Mucosa of rectum (tissue), 2 donors: ENCODE data around the gene SETD7.

ENCODE experiments used
- H3K27ac ChIP-seq, 2 donors: one replicate each; pipeline ENCODE4 v1.7.0; 2013; ENCODE audit warnings: inconsistent platforms in 2 of 2, low read depth in 2 of 2, low read length in 2 of 2
- H3K27me3 ChIP-seq, 2 donors: one replicate each; pipeline ENCODE4 v1.7.0; 2013; ENCODE audit warnings: low read length in 2 of 2; ENCODE audit not compliant: control insufficient read depth in 2 of 2, insufficient read depth in 2 of 2
- H3K36me3 ChIP-seq, 2 donors: one replicate each; pipeline ENCODE4 v1.7.0; 2013; ENCODE audit warnings: low read length in 2 of 2; ENCODE audit not compliant: control insufficient read depth in 2 of 2, insufficient read depth in 2 of 2
- H3K4me1 ChIP-seq, 2 donors: one replicate each; pipeline ENCODE4 v1.7.0; 2013; ENCODE audit warnings: low read length in 2 of 2, mild to moderate bottlenecking in 1 of 2; ENCODE audit not compliant: control insufficient read depth in 2 of 2, insufficient read depth in 2 of 2
- H3K4me3 ChIP-seq, 2 donors: one replicate each; pipeline ENCODE4 v1.7.0; 2013; ENCODE audit warnings: low read length in 2 of 2
- H3K9ac ChIP-seq, 2 donors: one replicate each; pipeline ENCODE4 v1.7.0; 2013; ENCODE audit warnings: low read length in 2 of 2, low read depth in 1 of 2, mild to moderate bottlenecking in 1 of 2
- H3K9me3 ChIP-seq, 2 donors: one replicate each; pipeline ENCODE4 v1.7.0; 2013; ENCODE audit warnings: low read length in 2 of 2; ENCODE audit not compliant: control insufficient read depth in 2 of 2
- donor health status: healthy.
- donor health status: Normal muscosa, but diverticular disease.

SETD7 gene

DNA sequence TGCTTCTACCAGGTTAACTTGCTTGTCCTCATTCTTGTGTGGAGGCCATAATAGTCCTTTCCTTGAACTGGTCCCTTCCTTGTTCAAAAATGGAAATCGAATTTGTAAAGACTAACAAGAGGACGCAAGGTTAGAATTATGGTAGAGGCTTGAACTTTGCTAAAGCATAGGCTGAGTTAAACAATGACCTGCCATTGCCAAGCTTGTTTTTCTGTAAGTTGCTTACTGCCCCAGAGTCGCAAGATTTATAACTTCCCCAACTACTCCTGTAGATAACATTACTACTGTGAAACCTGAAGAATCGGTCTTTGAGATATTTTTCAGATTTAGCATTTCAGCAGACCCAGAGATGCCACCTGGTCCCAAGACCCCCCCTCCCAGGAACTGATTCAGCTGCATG is 56.8 kb downstream of the SETD7 start:
- Histone ChIP-seq H3K9me3 (no peaks in the 10 kb centered on the region), H3K9ac (no peak overlapping the region), H3K27ac (no peak overlapping the region), H3K27me3 (no peaks in the 10 kb centered on the region), H3K36me3 (no peaks in the 10 kb centered on the region), H3K4me1 (no peaks in the 10 kb centered on the region), H3K4me3 (no peak overlapping the region)

DNA sequence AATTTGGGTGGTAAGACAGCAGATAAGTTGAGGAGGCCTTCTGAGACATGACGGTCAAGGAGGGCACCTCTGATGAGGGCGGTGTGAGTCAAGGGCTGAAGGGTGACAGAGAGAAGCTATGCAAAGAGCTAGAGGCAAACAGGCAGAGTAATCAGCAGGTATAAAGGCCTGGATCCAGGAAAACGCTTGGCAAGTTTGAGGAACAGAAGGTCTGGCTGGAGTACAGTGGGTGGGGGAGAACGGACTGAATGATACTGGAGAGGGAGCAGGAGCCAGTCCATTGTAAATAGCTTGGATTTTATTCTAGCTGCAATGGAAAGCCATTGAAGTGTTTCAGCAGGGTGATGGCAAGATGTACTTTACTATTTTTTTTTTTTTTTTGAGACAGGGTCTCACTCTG is 62.8 kb downstream of the SETD7 start:
- H3K4me1 ChIP-seq = no peaks in the 10 kb centered on the region
- H3K27me3 ChIP-seq = no peaks in the 10 kb centered on the region
- no peak overlapping the region for H3K27ac ChIP-seq
- H3K4me3 ChIP-seq = no peak overlapping the region
- no peaks in the 10 kb centered on the region for H3K36me3 ChIP-seq
- H3K9me3 ChIP-seq = no peaks in the 10 kb centered on the region
- no peak overlapping the region for H3K9ac ChIP-seq

GRCh38 chr4:139492429-139492828 is 63.6 kb downstream of the SETD7 start:
- Histone ChIP-seq H3K36me3 (no peaks in the 10 kb centered on the region), H3K27ac (no peak overlapping the region), H3K4me3 (no peak overlapping the region), H3K9ac (no peak overlapping the region), H3K9me3 (no peaks in the 10 kb centered on the region), H3K4me1 (no peaks in the 10 kb centered on the region), H3K27me3 (no peaks in the 10 kb centered on the region)

DNA sequence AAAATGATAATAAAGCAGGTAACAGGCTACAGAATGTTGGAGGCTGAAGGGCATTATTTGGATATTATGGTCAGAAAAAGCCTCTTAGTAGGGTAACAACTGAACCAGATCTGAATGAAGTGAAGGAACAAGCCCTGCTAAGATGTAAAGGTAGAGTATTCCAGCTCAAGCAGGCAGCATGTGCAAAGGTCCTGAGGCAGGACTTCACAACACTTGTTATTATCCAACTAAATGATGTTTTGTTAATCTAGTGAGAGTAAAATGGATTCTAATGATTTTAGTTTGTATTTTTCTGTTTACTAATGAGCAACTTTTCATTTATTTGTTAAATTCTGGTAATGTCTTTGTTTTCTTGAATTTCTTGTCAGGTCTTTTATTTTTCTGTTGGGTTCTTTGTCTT is 66.4 kb downstream of the SETD7 start:
- Histone ChIP-seq H3K9me3 (no peaks in the 10 kb centered on the region), H3K27me3 (no peaks in the 10 kb centered on the region), H3K9ac (no peak overlapping the region), H3K27ac (no peak overlapping the region), H3K36me3 (no peaks in the 10 kb centered on the region), H3K4me1 (no peaks in the 10 kb centered on the region), H3K4me3 (no peak overlapping the region)

DNA sequence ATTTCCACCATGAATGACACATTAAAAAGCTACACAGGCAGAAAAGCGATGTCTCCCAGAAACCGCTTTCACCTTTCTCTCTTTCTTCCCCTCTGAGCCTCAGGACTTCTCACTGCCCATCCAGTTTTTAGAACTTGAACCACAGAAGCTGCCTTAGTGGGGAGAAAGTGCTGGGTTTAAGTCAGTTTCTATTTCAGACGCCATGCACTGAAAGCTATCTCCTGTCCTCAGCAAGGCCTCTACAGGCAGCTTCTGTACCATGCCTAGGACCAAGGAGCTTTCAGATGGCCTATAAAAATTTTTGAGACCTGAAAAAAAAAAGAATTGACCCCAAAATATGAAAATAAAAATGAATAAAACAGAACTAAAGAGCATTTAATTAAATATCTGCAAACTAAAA is 67.6 kb downstream of the SETD7 start:
- H3K4me1 ChIP-seq = no peaks in the 10 kb centered on the region
- no peak overlapping the region for H3K27ac ChIP-seq
- H3K4me3 ChIP-seq = no peak overlapping the region
- no peak overlapping the region for H3K9ac ChIP-seq
- H3K27me3 ChIP-seq = no peaks in the 10 kb centered on the region
- no peaks in the 10 kb centered on the region for H3K36me3 ChIP-seq
- H3K9me3 ChIP-seq = no peaks in the 10 kb centered on the region

DNA sequence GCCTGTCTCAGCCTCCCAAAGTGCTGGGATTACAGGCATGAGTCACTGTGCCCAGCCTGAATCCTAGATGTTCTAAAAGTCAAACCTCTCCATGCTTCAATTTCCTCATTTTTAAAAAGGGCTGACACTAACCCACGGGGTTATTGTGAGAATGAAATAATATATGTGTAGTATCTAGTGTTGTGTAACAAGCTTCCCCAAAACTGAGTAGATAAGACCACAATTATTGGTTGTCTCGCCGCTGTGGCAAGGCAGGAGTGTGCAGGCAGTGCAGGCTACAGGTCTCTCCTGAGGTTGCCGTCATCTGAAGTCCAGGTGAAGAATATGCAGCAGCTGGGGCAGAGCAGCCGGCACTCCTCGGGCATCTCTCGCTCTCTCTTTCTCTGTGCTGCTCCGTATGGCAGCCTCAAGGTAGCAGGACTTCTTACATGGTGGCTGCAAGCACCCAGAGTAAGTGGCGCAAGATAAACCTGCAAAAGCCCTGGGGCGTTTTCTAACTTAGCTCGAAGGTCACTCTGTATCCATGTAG is 71.2 kb downstream of the SETD7 start:
- Histone ChIP-seq H3K36me3 (no peaks in the 10 kb centered on the region), H3K4me3 (no peak overlapping the region), H3K27me3 (no peaks in the 10 kb centered on the region), H3K9ac (no peak overlapping the region), H3K27ac (no peak overlapping the region), H3K4me1 (no peaks in the 10 kb centered on the region), H3K9me3 (no peaks in the 10 kb centered on the region)

DNA sequence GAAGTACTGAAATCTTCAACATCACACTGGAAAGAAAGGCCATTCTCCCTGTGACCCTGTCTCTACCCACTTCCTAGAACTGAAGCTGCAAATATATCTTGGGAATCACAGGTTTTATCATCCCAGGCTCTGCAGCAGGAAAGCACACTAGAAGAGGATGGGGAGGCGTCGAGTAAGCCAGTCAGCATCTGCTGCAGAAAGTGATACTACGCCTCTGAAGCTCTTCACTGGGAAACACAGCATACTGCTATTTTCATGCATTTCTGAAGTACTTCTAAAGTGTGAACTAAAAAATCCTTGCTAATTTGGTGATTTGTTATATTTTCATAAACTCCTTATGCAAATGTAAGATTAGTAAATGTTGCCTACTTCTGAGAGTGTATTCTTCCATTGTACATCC is 73.0 kb downstream of the SETD7 start:
- no peak overlapping the region for H3K4me3 ChIP-seq
- H3K4me1 ChIP-seq = no peaks in the 10 kb centered on the region
- H3K9me3 ChIP-seq = no peaks in the 10 kb centered on the region
- no peaks in the 10 kb centered on the region for H3K27me3 ChIP-seq
- H3K9ac ChIP-seq = no peak overlapping the region
- no peaks in the 10 kb centered on the region for H3K36me3 ChIP-seq
- no peak overlapping the region for H3K27ac ChIP-seq

DNA sequence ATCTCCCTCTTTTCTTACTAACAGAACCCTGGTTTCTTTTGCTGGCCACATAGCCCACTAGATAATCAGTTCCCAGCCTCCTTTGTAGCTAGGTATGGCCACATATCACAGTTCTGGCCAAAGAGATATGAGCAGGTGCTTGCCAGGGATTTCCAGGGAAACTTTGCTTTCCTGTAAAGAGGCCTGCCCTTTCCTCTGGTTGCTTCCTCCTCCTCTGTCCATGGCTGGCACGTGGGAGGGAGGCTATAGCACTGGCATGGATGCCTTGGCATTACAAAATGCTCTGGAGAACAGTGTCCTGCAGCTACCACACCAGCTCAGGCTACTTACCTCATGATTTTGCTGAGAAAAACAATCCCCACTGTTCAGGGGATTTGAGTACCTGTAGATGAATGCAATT is 74.6 kb downstream of the SETD7 start:
- H3K9ac ChIP-seq = no peak overlapping the region
- no peaks in the 10 kb centered on the region for H3K4me1 ChIP-seq
- no peaks in the 10 kb centered on the region for H3K36me3 ChIP-seq
- H3K4me3 ChIP-seq = no peak overlapping the region
- H3K27ac ChIP-seq = no peak overlapping the region
- no peaks in the 10 kb centered on the region for H3K9me3 ChIP-seq
- no peaks in the 10 kb centered on the region for H3K27me3 ChIP-seq

DNA sequence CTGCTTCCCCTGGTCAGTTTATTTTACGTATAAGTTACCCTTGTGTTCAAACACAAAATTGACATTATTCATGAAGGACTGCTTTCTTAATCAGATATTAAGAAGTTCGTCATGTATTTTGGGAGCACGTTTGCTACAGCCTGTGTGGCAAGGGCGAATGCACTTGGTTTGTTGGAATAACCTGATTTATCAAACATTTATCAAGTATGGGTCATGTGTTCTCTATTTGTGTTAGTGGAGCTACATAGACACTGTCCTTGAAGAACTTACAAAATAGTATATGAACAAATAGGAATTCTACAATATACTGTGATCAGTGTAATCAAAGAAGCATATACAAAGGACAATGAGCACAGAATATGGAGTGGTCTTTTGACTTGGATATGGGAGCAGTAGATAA is 79.7 kb downstream of the SETD7 start:
- Histone ChIP-seq H3K27me3 (no peaks in the 10 kb centered on the region), H3K4me3 (no peak overlapping the region), H3K36me3 (peaks cover 3 to 13% of the 10 kb centered on the region in 2 donors), H3K4me1 (no peaks in the 10 kb centered on the region), H3K27ac (no peak overlapping the region), H3K9ac (no peak overlapping the region), H3K9me3 (no peaks in the 10 kb centered on the region)

GRCh38 chr4:139472852-139473251 is 83.2 kb downstream of the SETD7 start:
- no peak overlapping the region for H3K4me3 ChIP-seq
- H3K9ac ChIP-seq = no peak overlapping the region
- H3K9me3 ChIP-seq = peaks cover 0 to 2% of the 10 kb centered on the region in 2 donors
- no peak overlapping the region for H3K27ac ChIP-seq
- H3K36me3 ChIP-seq = peaks cover 3 to 13% of the 10 kb centered on the region in 2 donors
- no peaks in the 10 kb centered on the region for H3K4me1 ChIP-seq
- no peaks in the 10 kb centered on the region for H3K27me3 ChIP-seq
